Lower leg skin (tissue), 3 donors: ENCODE measurements around the gene DIP2B.

ENCODE experiments used
- POLR2A ChIP-seq, 2 donors: fragments of 450-650 bp; IDR thresholded peaks; one replicate each; pipeline ENCODE4 v1.6.1; 2016 to 2017; ENCODE audit warnings: antibody characterized with exemption in 2 of 2, mild to moderate bottlenecking in 1 of 2, moderate library complexity in 1 of 2
- TF ChIP-seq, protein P1 (sequence below), 3 donors: fragments of 450-650 bp; IDR thresholded peaks; one replicate each; pipeline ENCODE4 v1.5.1; 2016; ENCODE audit warnings: antibody characterized with exemption in 3 of 3, mild to moderate bottlenecking in 3 of 3, moderate library complexity in 2 of 3

DNA sequence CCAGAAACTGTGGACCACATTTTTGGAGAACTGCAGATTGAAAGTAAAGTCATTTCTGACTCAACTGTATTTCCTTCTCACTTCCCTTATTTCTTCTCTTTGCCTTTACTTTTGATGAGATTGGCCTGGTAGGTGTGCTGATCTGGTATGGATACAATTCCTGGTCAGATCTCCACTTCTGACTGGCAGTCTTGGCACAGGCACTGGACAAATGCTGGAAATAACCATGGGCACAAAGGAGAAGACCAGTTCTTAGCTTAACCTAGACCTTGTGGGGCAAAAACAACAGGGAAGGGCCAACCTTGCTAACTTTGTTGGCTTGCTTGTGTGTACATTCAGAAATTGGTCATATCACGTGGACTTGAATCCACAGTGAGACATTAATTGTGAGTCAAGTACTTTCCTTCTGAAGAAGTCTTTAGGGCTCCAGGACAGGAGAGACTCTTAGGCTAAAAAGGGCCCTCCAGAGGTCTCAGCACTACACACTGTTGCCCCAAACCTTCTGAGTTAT, 75.0 kb downstream of the DIP2B start:
- TF ChIP-seq, protein P1, sequence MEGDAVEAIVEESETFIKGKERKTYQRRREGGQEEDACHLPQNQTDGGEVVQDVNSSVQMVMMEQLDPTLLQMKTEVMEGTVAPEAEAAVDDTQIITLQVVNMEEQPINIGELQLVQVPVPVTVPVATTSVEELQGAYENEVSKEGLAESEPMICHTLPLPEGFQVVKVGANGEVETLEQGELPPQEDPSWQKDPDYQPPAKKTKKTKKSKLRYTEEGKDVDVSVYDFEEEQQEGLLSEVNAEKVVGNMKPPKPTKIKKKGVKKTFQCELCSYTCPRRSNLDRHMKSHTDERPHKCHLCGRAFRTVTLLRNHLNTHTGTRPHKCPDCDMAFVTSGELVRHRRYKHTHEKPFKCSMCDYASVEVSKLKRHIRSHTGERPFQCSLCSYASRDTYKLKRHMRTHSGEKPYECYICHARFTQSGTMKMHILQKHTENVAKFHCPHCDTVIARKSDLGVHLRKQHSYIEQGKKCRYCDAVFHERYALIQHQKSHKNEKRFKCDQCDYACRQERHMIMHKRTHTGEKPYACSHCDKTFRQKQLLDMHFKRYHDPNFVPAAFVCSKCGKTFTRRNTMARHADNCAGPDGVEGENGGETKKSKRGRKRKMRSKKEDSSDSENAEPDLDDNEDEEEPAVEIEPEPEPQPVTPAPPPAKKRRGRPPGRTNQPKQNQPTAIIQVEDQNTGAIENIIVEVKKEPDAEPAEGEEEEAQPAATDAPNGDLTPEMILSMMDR (IDR thresholded peaks at IDR 0.05), result no peak
- TF ChIP-seq POLR2A (IDR thresholded peaks at IDR 0.05), result no peak
